ENCODE results near the gene CCNL1.
A peak's percentile ranks its signal among the peaks of the same experiment; 100 is the strongest.
"Not testable (repeated sequence)": the region's sequence is repeated elsewhere in the genome, so short reads cannot be mapped to it uniquely, and the experiment has no call there.

CCNL1 gene

DNA sequence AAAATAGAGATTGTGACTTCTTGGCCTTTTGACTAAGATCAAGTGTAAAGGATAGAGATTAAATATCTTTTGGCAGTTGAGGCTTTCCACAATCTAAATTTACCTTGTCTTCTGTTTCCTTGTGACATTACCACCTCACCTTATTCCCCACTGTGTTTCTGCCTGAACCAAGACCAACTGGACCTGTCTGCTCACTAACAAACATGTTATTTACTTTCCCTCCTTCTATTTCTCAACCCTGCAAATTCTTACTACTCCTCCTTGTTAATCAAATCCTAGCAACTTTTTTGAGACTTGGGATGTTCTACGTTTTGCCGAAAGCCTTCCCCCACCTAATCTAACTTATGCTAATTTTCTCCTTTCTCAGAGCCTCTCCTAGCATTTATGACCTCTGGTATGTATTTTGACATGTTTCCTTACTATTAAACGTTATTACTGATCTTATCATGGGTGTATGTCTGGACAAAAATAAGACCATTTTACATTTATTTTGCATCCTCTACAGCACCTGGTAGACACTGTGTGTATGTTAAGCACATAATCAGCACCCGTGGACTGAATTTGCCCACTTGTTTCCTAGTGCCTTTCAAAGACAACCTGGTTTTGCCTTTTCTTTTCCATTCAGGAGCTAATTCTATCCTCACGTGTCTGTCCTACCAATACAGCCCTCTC lies 7.6 kb upstream of the CCNL1 start:
- H3K4me3 ChIP-seq (ENCODE audit: low read depth, low read length), result no peak overlapping the region
- no peak for TF ChIP-seq CTCF (IDR thresholded peaks at IDR 0.05; ENCODE audit: control insufficient read depth, extremely low read depth, insufficient read depth)
- DNase-seq (ENCODE audit: low read depth), result no peak

GRCh38 chr3:157166561-157166960 lies 6.6 kb upstream of the CCNL1 start:
- H3K4me3 ChIP-seq (ENCODE audit: low read depth, low read length), result no peak overlapping the region
- peak; percentile 57 for DNase-seq (ENCODE audit: low read depth)
- no peak for TF ChIP-seq CTCF (IDR thresholded peaks at IDR 0.05; ENCODE audit: control insufficient read depth, extremely low read depth, insufficient read depth)

GRCh38 chr3:157166115-157166514 lies 6.2 kb upstream of the CCNL1 start:
- H3K4me3 ChIP-seq (ENCODE audit: low read depth, low read length), result no peak overlapping the region
- no peak for DNase-seq (ENCODE audit: low read depth)
- no peak for TF ChIP-seq CTCF (IDR thresholded peaks at IDR 0.05; ENCODE audit: control insufficient read depth, extremely low read depth, insufficient read depth)

- no peak for TF ChIP-seq CTCF (IDR thresholded peaks at IDR 0.05; ENCODE audit: control insufficient read depth, extremely low read depth, insufficient read depth)
- no peak overlapping the region for H3K4me3 ChIP-seq (ENCODE audit: low read depth, low read length)
- DNase-seq (ENCODE audit: low read depth), result no peak
These were observed 3.4 kb upstream of the CCNL1 start for GRCh38 chr3:157163217-157163953.

GRCh38 chr3:157162620-157163019 lies 2.7 kb upstream of the CCNL1 start:
- DNase-seq (ENCODE audit: low read depth); H3K4me3 ChIP-seq (ENCODE audit: low read depth, low read length): not testable (repeated sequence)

DNA sequence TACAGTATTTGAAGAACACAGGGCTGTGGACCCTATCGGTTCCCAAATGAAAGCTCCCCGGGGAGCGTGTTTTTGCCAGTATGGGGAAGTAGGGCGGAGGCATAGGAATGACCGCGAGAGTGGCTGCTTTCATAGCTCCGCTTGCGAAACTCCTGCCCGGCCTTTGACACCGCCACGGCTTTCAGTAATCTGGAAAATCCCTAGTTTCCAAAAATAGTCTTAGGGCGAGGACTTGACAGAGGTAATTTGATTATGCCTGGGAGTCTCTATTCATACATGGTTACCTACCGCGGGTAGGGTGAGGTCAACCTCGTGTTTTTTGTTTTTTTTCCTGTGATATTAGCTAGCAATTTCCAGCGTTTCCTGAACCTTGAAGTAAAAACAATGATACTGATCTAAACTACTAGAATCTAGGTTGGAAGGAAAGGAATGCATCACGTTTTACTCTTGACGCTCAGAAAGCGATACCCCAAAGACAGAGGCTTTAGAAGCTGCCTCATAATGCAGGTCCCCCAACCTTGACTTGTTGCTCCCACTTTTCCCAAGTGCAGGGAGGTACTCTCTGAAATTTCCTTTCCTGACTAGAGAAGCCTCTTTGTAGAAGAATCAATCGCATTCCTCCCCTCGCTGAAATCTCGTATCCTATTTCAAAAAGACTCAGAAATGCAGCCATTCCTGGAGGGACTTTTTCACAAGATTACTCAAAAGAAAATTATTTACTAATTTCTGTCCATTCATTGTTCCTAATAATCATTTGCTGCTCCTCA lies 894 bp upstream of the CCNL1 start:
- H3K4me3 ChIP-seq (ENCODE audit: low read depth, low read length), result peak overlapping the region; percentile 95
- no peak for TF ChIP-seq CTCF (IDR thresholded peaks at IDR 0.05; ENCODE audit: control insufficient read depth, extremely low read depth, insufficient read depth)
- no peak for DNase-seq (ENCODE audit: low read depth)

DNA sequence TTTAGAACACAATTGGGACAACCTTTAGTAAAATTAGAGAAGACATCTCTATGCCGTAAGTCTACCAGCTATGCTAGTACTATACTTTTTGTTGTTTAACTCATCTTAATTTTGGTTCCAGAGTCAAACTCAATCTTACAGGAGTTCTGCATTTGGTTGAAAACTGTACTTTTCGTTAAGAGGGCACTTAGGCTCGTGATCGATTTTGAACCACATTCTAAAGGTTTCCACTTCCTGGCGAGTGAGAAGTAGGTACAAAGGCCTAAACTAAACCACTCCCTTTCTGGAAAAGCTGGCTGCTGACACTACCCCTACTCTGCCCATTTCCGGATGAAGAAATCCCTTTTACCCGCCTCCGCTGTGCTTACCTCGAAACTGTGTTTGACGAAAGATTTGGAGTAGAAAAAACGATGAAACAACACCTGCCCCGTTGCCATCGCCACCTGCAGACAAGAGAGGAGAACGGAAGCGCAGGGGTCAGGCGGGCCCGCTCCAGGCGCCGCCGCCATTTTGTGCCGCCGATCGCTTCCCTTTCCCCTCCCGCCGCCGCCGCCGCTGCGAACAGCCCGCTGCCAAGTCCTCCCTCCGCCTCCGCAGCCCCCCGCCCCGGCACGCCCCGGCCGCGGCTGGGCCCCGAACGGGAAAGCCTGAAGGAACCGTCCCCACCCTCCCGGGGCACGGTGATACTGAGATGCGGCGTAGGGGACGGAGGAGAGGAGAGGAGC lies 748 bp downstream of the CCNL1 start:
- peak; percentile 32 for TF ChIP-seq CTCF (IDR thresholded peaks at IDR 0.05; ENCODE audit: control insufficient read depth, extremely low read depth, insufficient read depth)
- peak overlapping the region; percentile 95 for H3K4me3 ChIP-seq (ENCODE audit: low read depth, low read length)
- DNase-seq (ENCODE audit: low read depth), result no peak
